ENCODE results near the gene ZNF473.
"Not testable (repeated sequence)": the region's sequence is repeated elsewhere in the genome, so short reads cannot be mapped to it uniquely, and the experiment has no call there.

The ZNF473 gene

GRCh38 chr19:50050406-50051227 lies 24.8 kb downstream of the ZNF473 start:
- peak; percentile 87 for DNase-seq (ENCODE audit: low spot score)

GRCh38 chr19:50051228-50051895 lies 25.6 kb downstream of the ZNF473 start:
- not testable (repeated sequence) for DNase-seq (ENCODE audit: low spot score)

GRCh38 chr19:50051964-50052363 lies 26.2 kb downstream of the ZNF473 start:
- DNase-seq (ENCODE audit: low spot score), result no peak

GRCh38 chr19:50053119-50053518 lies 27.3 kb downstream of the ZNF473 start:
- DNase-seq (ENCODE audit: low spot score), result no peak

GRCh38 chr19:50058425-50058824 lies 32.6 kb downstream of the ZNF473 start:
- no peak for DNase-seq (ENCODE audit: low spot score)

GRCh38 chr19:50059045-50059444 lies 33.2 kb downstream of the ZNF473 start:
- no peak for DNase-seq (ENCODE audit: low spot score)

- DNase-seq (ENCODE audit: low spot score), result no peak
Measured at GRCh38 chr19:50060107-50060506, 34.3 kb downstream of the ZNF473 start.

GRCh38 chr19:50061650-50062049 lies 35.8 kb downstream of the ZNF473 start:
- DNase-seq (ENCODE audit: low spot score), result no peak

GRCh38 chr19:50065938-50066337 lies 40.1 kb downstream of the ZNF473 start:
- DNase-seq (ENCODE audit: low spot score), result no peak

GRCh38 chr19:50067575-50067974 lies 41.8 kb downstream of the ZNF473 start:
- DNase-seq (ENCODE audit: low spot score), result no peak

- DNase-seq (ENCODE audit: low spot score), result not testable (repeated sequence)
Measured at GRCh38 chr19:50068382-50068781, 42.6 kb downstream of the ZNF473 start.

- DNase-seq (ENCODE audit: low spot score), result not testable (repeated sequence)
Measured at GRCh38 chr19:50075076-50075475, 49.3 kb downstream of the ZNF473 start.

- not testable (repeated sequence) for DNase-seq (ENCODE audit: low spot score)
Measured at GRCh38 chr19:50075644-50076372, 50.0 kb downstream of the ZNF473 start.

- not testable (repeated sequence) for DNase-seq (ENCODE audit: low spot score)
Measured at GRCh38 chr19:50076581-50077355, 51.0 kb downstream of the ZNF473 start.

- not testable (repeated sequence) for DNase-seq (ENCODE audit: low spot score)
Measured at GRCh38 chr19:50079014-50079413, 53.2 kb downstream of the ZNF473 start.

- not testable (repeated sequence) for DNase-seq (ENCODE audit: low spot score)
Measured at GRCh38 chr19:50084440-50084839, 58.6 kb downstream of the ZNF473 start.

- DNase-seq (ENCODE audit: low spot score), result not testable (repeated sequence)
Measured at GRCh38 chr19:50087153-50087552, 61.3 kb downstream of the ZNF473 start.

- not testable (repeated sequence) for DNase-seq (ENCODE audit: low spot score)
Measured at GRCh38 chr19:50090706-50091105, 64.9 kb downstream of the ZNF473 start.

GRCh38 chr19:50091786-50092185 lies 66.0 kb downstream of the ZNF473 start:
- DNase-seq (ENCODE audit: low spot score), result not testable (repeated sequence)

- DNase-seq (ENCODE audit: low spot score), result not testable (repeated sequence)
Measured at GRCh38 chr19:50092597-50092996, 66.8 kb downstream of the ZNF473 start.

GRCh38 chr19:50097884-50098283 lies 72.1 kb downstream of the ZNF473 start:
- DNase-seq (ENCODE audit: low spot score), result not testable (repeated sequence)

- DNase-seq (ENCODE audit: low spot score), result not testable (repeated sequence)
Measured at GRCh38 chr19:50098892-50099291, 73.1 kb downstream of the ZNF473 start.
